GM19240 (cell line): ENCODE measurements around the gene GREM1.

Source experiments
- DNase-seq: peaks from one replicate; pipeline ENCODE4 v3.0.0; 2011; ENCODE audit warnings: low spot score; ENCODE audit not compliant: insufficient read length

Gene GREM1

GRCh38 chr15:32717426-32718226 lies at the start of gene GREM1:
GREM1 (plus strand) TSS chr15:32718004; CDS start chr15:32730691, 12,687 bp downstream.
- DNase-seq: no peak

DNA sequence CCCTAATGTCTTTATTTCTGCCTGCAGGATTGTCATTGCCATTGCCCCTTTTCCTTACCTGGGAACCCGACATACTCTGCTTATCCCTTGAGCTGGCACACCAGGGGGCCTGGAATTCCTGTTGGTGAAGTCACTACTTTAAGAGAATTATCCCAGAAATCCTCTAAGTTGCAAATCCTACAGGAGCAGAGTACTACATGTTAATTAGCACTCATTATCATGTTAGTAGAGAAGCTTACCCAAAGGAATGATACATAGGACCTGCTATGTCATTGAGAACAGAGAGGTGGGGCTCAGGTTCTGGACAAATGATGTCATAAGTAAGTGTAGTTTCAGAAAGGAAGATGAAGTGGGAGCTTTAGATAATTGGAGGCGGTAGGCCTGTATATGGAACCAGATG lies 48.9 kb upstream of the GREM1 start:
- DNase-seq: no peak

GRCh38 chr15:32669896-32670611 lies 47.8 kb upstream of the GREM1 start:
- DNase-seq: no peak

GRCh38 chr15:32670623-32671022 lies 47.2 kb upstream of the GREM1 start:
- no peak for DNase-seq

DNA sequence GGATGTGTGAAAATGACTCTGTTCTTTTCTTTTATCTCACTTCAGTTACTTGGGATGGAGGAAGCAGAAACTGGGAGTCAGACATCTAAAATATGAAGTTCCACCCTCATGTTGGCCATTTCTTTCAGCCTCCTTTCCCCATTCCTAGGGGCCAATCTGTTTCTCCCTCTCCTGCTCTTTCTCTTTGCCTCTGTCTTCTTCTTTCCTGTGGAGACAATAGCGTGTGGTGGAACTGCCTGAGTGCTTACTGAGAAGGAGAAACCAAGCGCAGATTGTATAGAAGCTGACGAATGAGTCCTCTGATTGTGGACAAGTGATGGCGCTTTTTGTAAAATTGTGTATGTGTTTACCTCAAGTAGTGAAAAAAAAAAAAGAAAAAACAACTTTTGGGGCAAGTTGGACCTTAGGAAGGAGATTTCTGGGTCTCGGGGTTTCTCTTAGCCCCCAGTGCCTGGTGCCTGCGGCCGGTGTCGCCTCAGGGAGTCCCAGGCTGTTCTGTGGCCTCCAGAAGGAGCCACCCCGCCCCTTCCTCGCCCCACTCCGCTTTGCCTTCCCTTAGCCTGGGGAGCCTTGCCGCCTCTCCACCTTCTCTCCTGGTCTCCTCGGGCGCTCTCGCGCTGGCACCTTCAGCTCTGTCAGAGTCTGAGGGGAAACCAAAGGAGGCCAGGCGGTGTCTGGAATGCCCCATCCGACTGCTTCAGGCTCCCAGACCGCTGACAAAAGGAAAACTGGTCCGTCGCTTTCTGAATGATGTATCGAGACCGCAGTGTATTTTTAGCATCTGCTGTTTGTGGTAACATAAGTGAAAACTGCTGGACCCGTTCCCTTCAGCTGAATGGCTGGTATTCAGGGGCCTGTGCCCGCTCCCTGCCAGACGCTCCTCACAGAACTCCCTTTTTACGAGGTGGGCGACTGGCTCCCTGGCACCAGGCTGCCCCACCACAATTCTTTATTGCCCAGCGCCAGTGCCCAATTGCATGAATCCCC lies 46.2 kb upstream of the GREM1 start:
- no peak for DNase-seq

GRCh38 chr15:32674681-32675080 lies 43.1 kb upstream of the GREM1 start:
- no peak for DNase-seq

DNA sequence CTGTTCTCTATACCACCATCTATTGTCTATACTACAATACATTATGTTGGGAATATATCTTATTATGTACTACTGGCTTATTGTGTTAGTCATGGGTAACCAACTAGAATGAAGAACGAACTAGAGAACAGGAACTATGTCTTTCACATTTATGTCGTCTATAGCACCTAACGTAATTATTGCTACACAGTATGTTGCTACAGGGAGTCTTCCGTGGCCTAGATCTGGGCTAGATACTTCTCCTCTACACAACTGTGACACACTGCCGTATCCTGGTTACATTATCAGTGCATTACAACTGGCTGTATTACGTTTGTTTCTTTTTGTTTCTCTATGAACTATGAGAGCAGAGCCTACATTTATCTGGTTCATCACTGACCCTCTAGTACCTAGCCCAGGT lies 42.3 kb upstream of the GREM1 start:
- no peak for DNase-seq

DNA sequence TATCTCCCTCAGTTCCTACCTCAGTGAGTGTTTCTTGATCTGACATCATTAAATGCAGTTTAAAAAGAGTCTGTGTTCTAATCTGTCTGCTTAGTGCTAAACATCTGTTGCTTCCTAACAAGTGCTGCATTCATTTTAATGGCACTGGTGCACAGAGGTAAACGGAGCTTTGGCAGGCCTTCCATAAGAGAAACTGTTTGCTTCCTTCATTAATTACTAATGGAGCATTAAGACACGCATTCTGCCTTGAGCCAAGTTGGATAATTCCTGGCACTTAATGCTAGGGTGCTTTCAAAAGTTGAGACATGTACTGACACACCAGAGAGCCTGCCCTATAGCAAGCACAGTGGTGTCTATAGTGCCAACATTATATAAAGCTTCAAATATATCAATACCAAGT lies 41.6 kb upstream of the GREM1 start:
- DNase-seq: no peak

GRCh38 chr15:32677238-32677750 lies 40.5 kb upstream of the GREM1 start:
- no peak for DNase-seq

DNA sequence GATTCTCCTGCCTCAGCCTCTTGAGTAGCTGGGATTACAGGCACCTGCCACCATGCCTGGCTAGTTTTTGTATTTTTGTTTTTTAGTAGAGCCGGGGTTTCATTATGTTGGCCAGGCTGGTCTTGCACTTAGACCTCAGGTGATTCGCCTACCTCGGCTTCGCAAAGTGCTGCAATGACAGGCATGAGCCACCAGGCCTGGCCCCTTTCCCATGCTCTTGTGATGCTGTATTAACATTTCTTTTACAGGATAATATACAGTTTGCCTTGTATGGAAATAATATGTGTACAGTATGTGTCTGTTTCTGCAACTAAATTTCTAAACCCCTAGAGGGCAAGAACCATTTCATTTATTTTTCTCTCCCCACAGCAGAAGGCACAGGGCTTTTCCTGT lies 38.5 kb upstream of the GREM1 start:
- DNase-seq: no peak

DNA sequence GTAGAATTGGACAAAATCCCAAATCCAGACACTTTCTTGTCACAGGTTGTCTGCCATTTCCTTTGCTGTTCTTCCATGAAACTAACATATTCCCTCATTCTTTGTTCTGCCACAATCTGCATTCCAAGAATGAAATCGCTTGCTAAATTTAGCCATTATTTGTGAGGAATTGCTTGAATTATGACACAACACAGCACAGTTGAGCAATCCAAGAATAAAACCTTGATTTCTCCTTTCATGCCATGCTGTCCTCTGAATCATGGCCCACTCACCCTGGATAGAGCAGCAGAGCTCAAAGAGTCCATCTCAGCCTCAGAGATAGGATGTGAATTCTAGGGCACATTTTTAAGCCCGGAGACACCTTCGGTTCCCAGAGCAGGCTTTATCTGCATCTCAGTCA lies 35.2 kb upstream of the GREM1 start:
- DNase-seq: no peak

DNA sequence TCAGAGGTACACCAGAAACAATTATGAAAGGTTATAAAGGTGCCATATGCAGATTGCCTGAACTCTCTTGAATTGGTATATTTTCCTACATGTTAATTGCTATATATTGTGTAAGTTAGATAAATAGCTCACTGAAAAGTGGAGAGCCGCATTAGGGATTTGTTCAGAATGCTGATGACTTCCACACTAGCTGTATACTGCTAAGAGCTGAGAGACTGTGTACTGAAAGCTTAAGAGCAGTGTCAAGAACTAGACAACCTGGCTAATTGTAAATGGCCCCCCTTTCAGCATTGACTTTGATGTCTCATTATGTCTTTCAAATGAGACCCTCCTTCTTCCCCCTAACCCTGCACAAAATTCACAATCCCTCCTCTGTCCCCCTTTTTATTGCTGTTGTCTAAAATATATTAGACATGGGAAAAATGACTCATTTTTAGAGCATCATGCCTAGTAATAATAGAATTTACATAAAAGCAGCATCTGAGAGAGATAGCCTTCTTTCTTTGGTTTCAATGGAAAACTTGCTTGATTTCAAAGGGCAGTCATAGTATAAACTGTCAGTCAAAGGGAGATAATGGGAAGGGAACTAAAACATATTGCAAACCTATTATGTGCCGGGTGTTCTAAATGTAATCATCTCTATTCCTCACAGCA lies 34.7 kb upstream of the GREM1 start:
- no peak for DNase-seq

GRCh38 chr15:32683906-32684584 lies 33.8 kb upstream of the GREM1 start:
- DNase-seq: no peak

GRCh38 chr15:32685576-32685975 lies 32.2 kb upstream of the GREM1 start:
- DNase-seq: no peak

DNA sequence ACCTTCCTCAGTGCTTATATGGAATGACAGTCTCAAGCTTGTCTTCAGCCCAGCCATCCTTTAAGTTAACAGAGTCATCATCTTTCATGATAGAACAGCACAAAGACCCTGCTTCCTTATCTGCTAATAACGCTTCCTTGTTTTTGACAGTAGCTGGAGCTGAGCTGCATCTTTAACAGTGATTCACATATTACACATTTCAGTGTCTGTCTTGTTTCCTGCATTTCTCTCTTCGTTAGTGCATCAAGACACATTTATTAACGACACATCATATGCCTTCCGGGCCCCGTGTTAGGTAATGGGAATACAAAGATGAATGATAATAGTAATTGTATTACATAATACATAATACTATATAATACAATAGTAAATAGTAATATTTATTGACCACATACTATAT lies 30.2 kb upstream of the GREM1 start:
- no peak for DNase-seq

- no peak for DNase-seq
Measured at GRCh38 chr15:32688151-32688639, 29.6 kb upstream of the GREM1 start.

- DNase-seq: no peak
Measured at GRCh38 chr15:32690941-32691688, 26.7 kb upstream of the GREM1 start.

DNA sequence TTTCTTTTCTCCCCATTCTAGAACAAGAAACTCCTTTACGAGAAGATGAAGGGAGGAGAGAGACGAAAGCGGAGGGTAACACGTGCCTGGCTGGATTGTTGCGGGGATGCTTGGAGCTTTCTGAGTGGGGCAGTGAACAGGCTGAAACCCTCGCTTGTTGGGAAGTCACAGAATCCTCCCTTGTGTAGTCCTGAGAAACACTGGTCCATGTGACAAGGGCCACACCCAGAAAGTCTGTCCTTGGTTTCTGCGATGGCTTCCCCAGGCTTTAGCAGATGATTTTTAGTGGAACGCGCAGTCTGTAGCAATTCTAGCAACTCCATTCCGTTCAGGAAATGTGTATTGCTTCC lies 26.1 kb upstream of the GREM1 start:
- no peak for DNase-seq

GRCh38 chr15:32692286-32692685 lies 25.5 kb upstream of the GREM1 start:
- no peak for DNase-seq
